Measurements from ENCODE around the gene CLCA4.

CLCA4 gene

DNA sequence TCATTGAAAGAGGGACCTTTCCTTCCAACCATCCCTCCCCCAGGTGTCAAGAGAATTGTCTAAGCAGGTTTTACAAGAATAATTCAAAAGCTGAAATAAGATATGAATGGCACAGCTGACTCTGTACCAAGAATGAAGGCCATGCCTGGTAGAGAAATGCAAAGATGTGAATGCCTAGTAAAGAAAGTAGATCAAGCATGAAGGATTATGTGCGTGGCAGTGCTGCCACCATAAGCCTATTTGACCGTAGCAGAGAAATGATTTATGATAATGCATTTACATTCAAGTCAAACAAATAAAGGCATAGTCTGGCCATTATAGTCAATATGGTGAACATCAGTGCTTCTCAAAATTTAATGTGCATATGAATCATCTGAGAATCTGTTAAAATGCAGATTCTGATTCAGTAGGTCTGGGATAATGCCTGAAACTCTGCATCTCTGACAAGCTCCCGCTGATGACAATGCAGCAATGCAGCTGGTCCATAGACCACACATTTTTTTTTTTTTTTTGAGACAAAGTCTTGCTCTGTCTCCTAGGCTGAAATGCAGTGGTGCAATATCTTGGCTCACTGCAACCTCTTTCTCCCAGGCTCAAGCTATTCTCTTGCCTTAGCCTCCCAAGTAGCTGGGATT is 16.6 kb upstream of the CLCA4 start:
- Histone ChIP-seq H3K4me3 (ENCODE audit: low read depth, low read length) (no peak overlapping the region), H3K27me3 (ENCODE audit: control insufficient read depth, insufficient read depth, low read length) (no peaks in the 10 kb centered on the region), H3K9ac (ENCODE audit: low read depth, low read length) (no peak overlapping the region), H3K27ac (ENCODE audit: low read depth, low read length) (no peak overlapping the region), H3K9me3 (ENCODE audit: control insufficient read depth, insufficient read depth, low read length) (no peaks in the 10 kb centered on the region), H3K4me1 (ENCODE audit: control insufficient read depth, insufficient read depth, low read length) (no peaks in the 10 kb centered on the region), H3K36me3 (ENCODE audit: control insufficient read depth, insufficient read depth, low read length) (no peaks in the 10 kb centered on the region)

DNA sequence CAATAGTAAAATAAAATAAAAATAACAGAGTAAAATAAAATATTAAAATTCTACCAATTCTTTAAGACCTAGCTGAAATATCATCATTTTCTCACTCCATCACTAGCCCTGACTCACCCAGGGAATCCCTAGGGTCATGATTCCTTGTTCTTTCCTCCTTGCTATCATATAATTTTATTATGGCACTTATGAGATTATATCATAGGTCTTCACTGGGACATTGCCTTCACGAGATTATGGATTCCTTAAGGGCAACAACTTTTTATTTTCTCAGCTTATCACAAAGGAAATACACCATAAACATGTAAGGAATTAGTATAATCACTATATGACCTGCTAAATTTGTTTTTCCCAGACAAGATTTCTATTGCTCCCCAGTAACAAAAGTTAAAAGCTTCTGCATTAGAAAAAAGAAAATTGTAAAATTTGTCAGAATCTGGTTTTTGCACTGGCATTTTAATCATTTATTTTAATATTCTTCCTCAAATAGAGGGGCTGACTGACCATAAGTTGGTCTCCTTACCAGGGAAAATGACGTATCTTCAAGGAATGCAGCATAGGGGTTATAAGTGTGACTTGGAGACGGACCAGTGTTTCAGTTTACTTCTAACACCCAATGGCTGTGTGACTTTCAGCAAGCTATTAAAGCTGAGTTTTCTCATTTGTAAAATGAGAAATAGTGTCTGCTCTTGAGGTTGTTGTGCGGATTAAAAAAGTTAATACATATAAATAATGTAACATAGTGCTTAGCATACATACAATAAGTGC is 8.8 kb upstream of the CLCA4 start:
- Histone ChIP-seq H3K36me3 (ENCODE audit: control insufficient read depth, insufficient read depth, low read length) (no peaks in the 10 kb centered on the region), H3K27ac (ENCODE audit: low read depth, low read length) (no peak overlapping the region), H3K4me1 (ENCODE audit: control insufficient read depth, insufficient read depth, low read length) (peaks cover 1% of the 10 kb centered on the region; the same call in 1 of the 2 replicates)

DNA sequence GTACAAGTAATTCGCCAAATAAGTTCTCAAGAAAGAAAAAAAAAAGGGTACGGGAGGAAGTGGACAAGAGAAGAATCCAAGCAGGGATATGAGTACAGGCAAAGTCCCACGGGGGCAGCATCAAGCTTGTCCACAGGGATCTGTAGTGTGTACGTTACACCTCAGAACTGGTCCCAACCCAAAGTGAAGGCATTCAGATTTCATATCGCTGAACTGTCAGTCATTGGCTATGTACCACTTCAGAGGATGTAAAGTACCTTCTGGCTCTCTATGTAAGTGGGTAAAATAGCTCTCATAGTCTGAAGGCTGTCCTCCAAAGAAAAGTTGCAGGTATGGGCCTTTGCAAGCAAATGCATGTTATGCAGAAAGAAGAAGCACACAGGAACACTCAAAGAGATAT is 8.1 kb upstream of the CLCA4 start:
- Histone ChIP-seq H3K36me3 (ENCODE audit: control insufficient read depth, insufficient read depth, low read length) (no peaks in the 10 kb centered on the region), H3K27me3 (ENCODE audit: control insufficient read depth, insufficient read depth, low read length) (no peaks in the 10 kb centered on the region), H3K4me1 (ENCODE audit: control insufficient read depth, insufficient read depth, low read length) (peaks cover 4% of the 10 kb centered on the region; the same call in 1 of the 2 replicates), H3K9me3 (ENCODE audit: control insufficient read depth, insufficient read depth, low read length) (no peaks in the 10 kb centered on the region), H3K4me3 (ENCODE audit: low read depth, low read length) (no peak overlapping the region), H3K27ac (ENCODE audit: low read depth, low read length) (no peak overlapping the region), H3K9ac (ENCODE audit: low read depth, low read length) (no peak overlapping the region)

More for the DNA sequence above, 8.8 kb upstream of the CLCA4 start:
- Histone ChIP-seq H3K9ac (ENCODE audit: low read depth, low read length) (no peak overlapping the region), H3K4me3 (ENCODE audit: low read depth, low read length) (no peak overlapping the region), H3K9me3 (ENCODE audit: control insufficient read depth, insufficient read depth, low read length) (no peaks in the 10 kb centered on the region), H3K27me3 (ENCODE audit: control insufficient read depth, insufficient read depth, low read length) (no peaks in the 10 kb centered on the region)

DNA sequence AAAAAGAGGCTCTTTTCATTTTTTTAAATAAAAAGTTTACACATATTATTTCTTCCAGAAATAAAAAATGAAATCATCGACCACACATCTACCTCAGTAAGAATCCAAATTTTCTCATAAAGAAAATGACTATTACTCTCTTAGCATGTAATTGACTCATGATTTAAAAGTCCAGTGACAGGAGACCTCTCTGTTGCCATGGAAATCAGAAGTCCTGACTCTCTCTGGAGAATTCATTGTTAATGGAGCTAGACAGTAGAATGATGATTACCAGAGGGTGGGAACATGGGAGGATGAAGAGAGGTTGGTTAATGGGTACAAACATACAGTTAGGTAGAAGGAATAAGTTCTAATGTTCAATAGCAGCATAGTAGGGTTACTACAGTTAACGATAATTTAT is 5.0 kb upstream of the CLCA4 start:
- no peaks in the 10 kb centered on the region for H3K36me3 ChIP-seq (ENCODE audit: control insufficient read depth, insufficient read depth, low read length)
- no peak overlapping the region for H3K4me3 ChIP-seq (ENCODE audit: low read depth, low read length)
- peaks cover 4% of the 10 kb centered on the region; the same call in 1 of the 2 replicates for H3K4me1 ChIP-seq (ENCODE audit: control insufficient read depth, insufficient read depth, low read length)
- no peak overlapping the region for H3K27ac ChIP-seq (ENCODE audit: low read depth, low read length)
- no peak overlapping the region for H3K9ac ChIP-seq (ENCODE audit: low read depth, low read length)
- no peaks in the 10 kb centered on the region for H3K9me3 ChIP-seq (ENCODE audit: control insufficient read depth, insufficient read depth, low read length)
- H3K27me3 ChIP-seq (ENCODE audit: control insufficient read depth, insufficient read depth, low read length) = no peaks in the 10 kb centered on the region

DNA sequence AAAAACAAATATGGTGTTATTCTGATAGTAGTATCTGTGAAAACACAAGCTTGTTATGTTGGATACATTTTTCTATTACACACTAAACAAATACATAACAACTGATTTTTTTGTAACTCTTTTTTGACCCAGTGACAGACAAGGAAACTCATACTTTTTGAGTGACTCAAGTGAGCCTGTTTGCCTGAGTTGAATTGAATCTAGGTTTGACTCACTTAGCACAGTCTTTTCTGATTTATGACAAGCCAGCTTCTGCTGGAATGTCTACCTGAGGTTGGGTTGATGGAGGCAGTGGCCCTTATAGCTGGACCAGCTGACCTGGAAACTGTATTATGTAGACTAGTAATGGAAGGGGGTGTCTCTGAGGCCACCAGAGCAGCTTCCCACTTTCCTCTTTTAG is 4.2 kb upstream of the CLCA4 start:
- Histone ChIP-seq H3K4me1 (ENCODE audit: control insufficient read depth, insufficient read depth, low read length) (peaks cover 9% of the 10 kb centered on the region), H3K9ac (ENCODE audit: low read depth, low read length) (no peak overlapping the region), H3K4me3 (ENCODE audit: low read depth, low read length) (no peak overlapping the region), H3K36me3 (ENCODE audit: control insufficient read depth, insufficient read depth, low read length) (no peaks in the 10 kb centered on the region), H3K27ac (ENCODE audit: low read depth, low read length) (no peak overlapping the region), H3K27me3 (ENCODE audit: control insufficient read depth, insufficient read depth, low read length) (no peaks in the 10 kb centered on the region), H3K9me3 (ENCODE audit: control insufficient read depth, insufficient read depth, low read length) (no peaks in the 10 kb centered on the region)

DNA sequence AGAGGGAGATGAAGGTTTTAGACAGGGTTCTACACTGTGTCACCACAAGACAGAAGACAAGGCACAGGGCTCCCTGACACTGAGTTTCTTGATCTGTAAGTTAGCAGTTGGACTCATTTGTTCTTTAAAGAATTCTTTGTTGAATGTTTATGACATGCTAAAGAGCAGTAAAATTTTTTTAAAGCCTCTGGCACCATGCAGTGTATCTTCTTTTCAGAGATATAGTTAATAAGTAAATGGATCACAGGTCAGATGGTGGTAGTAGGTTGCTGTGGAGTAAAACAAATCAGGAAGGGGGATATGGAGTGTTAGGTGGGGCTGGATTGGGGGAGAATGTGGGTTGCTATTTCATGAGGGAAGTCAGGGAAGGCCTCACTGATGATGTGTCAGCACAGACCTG is 2.0 kb downstream of the CLCA4 start:
- Histone ChIP-seq H3K4me3 (ENCODE audit: low read depth, low read length) (no peak overlapping the region), H3K36me3 (ENCODE audit: control insufficient read depth, insufficient read depth, low read length) (no peaks in the 10 kb centered on the region), H3K4me1 (ENCODE audit: control insufficient read depth, insufficient read depth, low read length) (peaks cover 6% of the 10 kb centered on the region; the same call in 1 of the 2 replicates), H3K27me3 (ENCODE audit: control insufficient read depth, insufficient read depth, low read length) (no peaks in the 10 kb centered on the region), H3K9ac (ENCODE audit: low read depth, low read length) (no peak overlapping the region), H3K9me3 (ENCODE audit: control insufficient read depth, insufficient read depth, low read length) (no peaks in the 10 kb centered on the region), H3K27ac (ENCODE audit: low read depth, low read length) (no peak overlapping the region)

DNA sequence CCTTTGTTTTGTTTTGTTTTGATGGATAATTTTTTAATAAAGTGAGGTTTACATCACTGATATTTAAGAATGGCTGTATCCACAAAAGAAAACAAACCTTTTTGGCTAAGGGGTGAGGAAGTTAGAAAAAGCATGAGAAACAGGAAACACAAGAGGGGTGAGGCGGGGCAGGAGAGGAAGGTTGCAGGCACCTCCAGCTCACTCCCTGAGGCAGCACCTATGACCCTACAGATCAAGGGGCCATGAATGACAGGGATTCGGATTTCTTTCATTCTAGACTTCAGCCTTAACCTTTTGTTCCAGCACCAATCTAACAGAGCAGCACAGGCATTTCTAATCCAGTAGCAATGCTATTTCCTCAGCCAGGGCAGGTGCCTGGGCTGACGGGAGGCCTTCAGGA is 4.4 kb downstream of the CLCA4 start:
- Histone ChIP-seq H3K36me3 (ENCODE audit: control insufficient read depth, insufficient read depth, low read length) (no peaks in the 10 kb centered on the region), H3K9me3 (ENCODE audit: control insufficient read depth, insufficient read depth, low read length) (no peaks in the 10 kb centered on the region), H3K27ac (ENCODE audit: low read depth, low read length) (no peak overlapping the region), H3K9ac (ENCODE audit: low read depth, low read length) (no peak overlapping the region), H3K4me1 (ENCODE audit: control insufficient read depth, insufficient read depth, low read length) (peaks cover 6% of the 10 kb centered on the region; the same call in 1 of the 2 replicates), H3K27me3 (ENCODE audit: control insufficient read depth, insufficient read depth, low read length) (no peaks in the 10 kb centered on the region), H3K4me3 (ENCODE audit: low read depth, low read length) (no peak overlapping the region)

DNA sequence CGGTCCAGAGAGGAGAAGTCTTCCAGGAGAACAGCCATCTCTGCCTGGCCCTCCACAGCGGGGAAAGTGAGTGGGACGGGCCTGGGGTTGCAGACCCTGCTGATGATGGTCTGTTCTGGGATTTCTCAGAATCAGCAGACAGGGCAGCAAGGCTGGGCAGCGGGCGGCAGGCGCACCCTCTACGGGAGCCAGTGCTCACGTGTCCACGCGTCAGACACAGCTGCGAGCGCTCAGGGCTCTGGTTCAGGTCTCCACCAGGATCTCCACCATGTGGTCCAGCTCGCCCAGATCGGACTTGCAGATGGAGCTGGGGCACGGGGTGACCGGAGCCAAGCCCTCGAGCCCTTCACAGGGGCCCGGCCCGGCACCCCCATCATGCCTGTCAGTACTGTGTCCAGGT is 5.5 kb downstream of the CLCA4 start:
- no peak overlapping the region for H3K27ac ChIP-seq (ENCODE audit: low read depth, low read length)
- H3K36me3 ChIP-seq (ENCODE audit: control insufficient read depth, insufficient read depth, low read length) = no peaks in the 10 kb centered on the region
- H3K27me3 ChIP-seq (ENCODE audit: control insufficient read depth, insufficient read depth, low read length) = no peaks in the 10 kb centered on the region
- H3K4me3 ChIP-seq (ENCODE audit: low read depth, low read length) = no peak overlapping the region
- peaks cover 3% of the 10 kb centered on the region; the same call in 1 of the 2 replicates for H3K4me1 ChIP-seq (ENCODE audit: control insufficient read depth, insufficient read depth, low read length)
- H3K9ac ChIP-seq (ENCODE audit: low read depth, low read length) = no peak overlapping the region
- H3K9me3 ChIP-seq (ENCODE audit: control insufficient read depth, insufficient read depth, low read length) = no peaks in the 10 kb centered on the region

DNA sequence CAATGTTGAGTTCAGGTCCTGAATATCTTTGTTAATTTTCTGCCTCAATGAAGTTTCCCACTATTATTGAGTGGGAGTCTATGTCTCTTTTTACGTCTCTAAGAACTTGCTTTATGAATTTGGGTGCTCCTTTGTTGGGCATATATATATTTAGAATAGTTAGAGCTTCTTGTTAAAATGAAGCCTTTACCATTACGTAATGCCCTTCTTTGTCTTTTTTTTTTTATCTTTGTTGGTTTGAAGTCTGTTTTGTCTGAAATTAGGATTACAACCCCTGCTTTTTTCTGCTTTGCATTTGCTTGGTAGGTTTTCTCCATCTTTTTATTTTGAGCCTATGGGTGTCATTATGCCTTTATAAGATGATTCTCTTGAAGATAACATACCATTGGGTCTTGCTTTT is 10.9 kb downstream of the CLCA4 start:
- no peaks in the 10 kb centered on the region for H3K27me3 ChIP-seq (ENCODE audit: control insufficient read depth, insufficient read depth, low read length)
- no peak overlapping the region for H3K9ac ChIP-seq (ENCODE audit: low read depth, low read length)
- no peaks in the 10 kb centered on the region for H3K36me3 ChIP-seq (ENCODE audit: control insufficient read depth, insufficient read depth, low read length)
- no peaks in the 10 kb centered on the region for H3K9me3 ChIP-seq (ENCODE audit: control insufficient read depth, insufficient read depth, low read length)
- no peak overlapping the region for H3K4me3 ChIP-seq (ENCODE audit: low read depth, low read length)
- H3K4me1 ChIP-seq (ENCODE audit: control insufficient read depth, insufficient read depth, low read length) = no peaks in the 10 kb centered on the region
- H3K27ac ChIP-seq (ENCODE audit: low read depth, low read length) = no peak overlapping the region

DNA sequence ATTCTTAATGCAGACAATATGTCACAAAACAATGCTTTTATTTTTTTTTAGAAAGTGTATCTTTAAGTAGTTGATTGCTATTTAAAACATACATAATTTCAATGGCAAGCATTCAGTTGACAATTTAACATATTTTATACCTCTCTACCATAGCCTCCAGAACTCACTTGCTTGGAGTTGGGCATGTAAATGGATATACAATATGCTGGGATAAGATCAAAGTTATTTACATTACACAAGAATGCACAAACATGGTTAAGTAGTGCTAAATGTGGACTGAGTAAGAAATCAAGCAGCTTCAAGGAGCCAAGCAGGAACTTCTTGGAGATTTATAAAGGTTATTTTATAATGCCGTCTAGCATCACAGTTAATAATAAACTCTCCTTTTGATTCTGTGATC is 17.0 kb downstream of the CLCA4 start:
- H3K4me3 ChIP-seq (ENCODE audit: low read depth, low read length) = no peak overlapping the region
- H3K27me3 ChIP-seq (ENCODE audit: control insufficient read depth, insufficient read depth, low read length) = no peaks in the 10 kb centered on the region
- H3K4me1 ChIP-seq (ENCODE audit: control insufficient read depth, insufficient read depth, low read length) = no peaks in the 10 kb centered on the region
- no peaks in the 10 kb centered on the region for H3K36me3 ChIP-seq (ENCODE audit: control insufficient read depth, insufficient read depth, low read length)
- no peaks in the 10 kb centered on the region for H3K9me3 ChIP-seq (ENCODE audit: control insufficient read depth, insufficient read depth, low read length)
- no peak overlapping the region for H3K9ac ChIP-seq (ENCODE audit: low read depth, low read length)
- H3K27ac ChIP-seq (ENCODE audit: low read depth, low read length) = no peak overlapping the region

DNA sequence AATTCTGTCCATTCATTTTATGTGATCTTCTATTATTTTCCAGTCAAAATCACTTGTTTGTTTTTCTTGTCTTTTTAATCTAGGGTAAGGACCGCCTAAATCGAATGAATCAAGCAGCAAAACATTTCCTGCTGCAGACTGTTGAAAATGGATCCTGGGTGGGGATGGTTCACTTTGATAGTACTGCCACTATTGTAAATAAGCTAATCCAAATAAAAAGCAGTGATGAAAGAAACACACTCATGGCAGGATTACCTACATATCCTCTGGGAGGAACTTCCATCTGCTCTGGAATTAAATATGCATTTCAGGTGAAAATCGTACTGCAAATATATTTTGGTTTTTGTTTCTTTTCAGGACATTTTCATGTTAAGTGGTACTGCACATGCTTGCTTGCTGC is 20.5 kb downstream of the CLCA4 start:
- no peaks in the 10 kb centered on the region for H3K36me3 ChIP-seq (ENCODE audit: control insufficient read depth, insufficient read depth, low read length)
- H3K27me3 ChIP-seq (ENCODE audit: control insufficient read depth, insufficient read depth, low read length) = no peaks in the 10 kb centered on the region
- H3K9ac ChIP-seq (ENCODE audit: low read depth, low read length) = no peak overlapping the region
- no peaks in the 10 kb centered on the region for H3K4me1 ChIP-seq (ENCODE audit: control insufficient read depth, insufficient read depth, low read length)
- H3K4me3 ChIP-seq (ENCODE audit: low read depth, low read length) = no peak overlapping the region
- no peak overlapping the region for H3K27ac ChIP-seq (ENCODE audit: low read depth, low read length)
- no peaks in the 10 kb centered on the region for H3K9me3 ChIP-seq (ENCODE audit: control insufficient read depth, insufficient read depth, low read length)

All from HUES48 (cell line).